Peyer's patch (tissue), 4 donors: ENCODE measurements around the gene SPATA16. TPM values are rescaled to one million over a fixed set of nuclear protein-coding genes. Genes with fewer than 3 reads are reported as not detected.

Source experiments
- DNase-seq, 3 donors: peaks; one replicate each; pipeline ENCODE4 v3.0.0-alpha.2; 2017 to 2019
- H3K27ac ChIP-seq, 4 donors: fragments of 200-600 bp; sonication (generic); one replicate each; pipeline ENCODE4 v1.5.1; 2016 to 2019
- H3K27me3 ChIP-seq, 2 donors: fragments of 200-600 bp; sonication (generic); one replicate each; pipeline ENCODE4 v1.5.1; 2019
- H3K36me3 ChIP-seq, 3 donors: fragments of 200-600 bp; sonication (generic); one replicate each; pipeline ENCODE4 v1.5.1; 2016 to 2019
- H3K4me1 ChIP-seq, 4 donors: fragments of 200-600 bp; sonication (generic); one replicate each; pipeline ENCODE4 v1.5.1; 2016 to 2019
- H3K4me3 ChIP-seq, 4 donors: fragments of 200-600 bp; sonication (generic); 1 replicate in 3 of 4; 2 replicates in 1 of 4; pipeline ENCODE4 v1.5.1; 2016 to 2019; ENCODE audit warnings: mild to moderate bottlenecking in 1 of 4
- H3K9me3 ChIP-seq, 4 donors: fragments of 200-600 bp; sonication (generic); one replicate each; pipeline ENCODE4 v1.5.1; 2016 to 2019; ENCODE audit warnings: mild to moderate bottlenecking in 1 of 4
- POLR2A ChIP-seq, 2 donors: fragments of 450-650 bp; IDR thresholded peaks; one replicate each; pipeline ENCODE4 v1.5.1; 2017; ENCODE audit warnings: antibody characterized with exemption in 2 of 2, mild to moderate bottlenecking in 2 of 2, moderate library complexity in 2 of 2
- total RNA-seq, 4 donors: library from RNA; depleted of rRNA; stranded (reverse); fragments of >200 nt; gene quantifications; one replicate each; pipeline ENCODE4 v1.1.0, GENCODE V29; 2016
- TF ChIP-seq, protein P1 (sequence below), 6 experiments: fragments of 450-650 bp in 4 of 6; fragments of 200-600 bp in 2 of 6; sonication (generic) in 1 of 6; IDR thresholded peaks; one replicate each; pipeline ENCODE4 v1.5.1; 2017 to 2019; ENCODE audit warnings: antibody characterized with exemption in 6 of 6, mild to moderate bottlenecking in 3 of 6, moderate library complexity in 1 of 6

SPATA16 gene
- total RNA-seq, 4 donors from 2014 or later, result not detected

DNA sequence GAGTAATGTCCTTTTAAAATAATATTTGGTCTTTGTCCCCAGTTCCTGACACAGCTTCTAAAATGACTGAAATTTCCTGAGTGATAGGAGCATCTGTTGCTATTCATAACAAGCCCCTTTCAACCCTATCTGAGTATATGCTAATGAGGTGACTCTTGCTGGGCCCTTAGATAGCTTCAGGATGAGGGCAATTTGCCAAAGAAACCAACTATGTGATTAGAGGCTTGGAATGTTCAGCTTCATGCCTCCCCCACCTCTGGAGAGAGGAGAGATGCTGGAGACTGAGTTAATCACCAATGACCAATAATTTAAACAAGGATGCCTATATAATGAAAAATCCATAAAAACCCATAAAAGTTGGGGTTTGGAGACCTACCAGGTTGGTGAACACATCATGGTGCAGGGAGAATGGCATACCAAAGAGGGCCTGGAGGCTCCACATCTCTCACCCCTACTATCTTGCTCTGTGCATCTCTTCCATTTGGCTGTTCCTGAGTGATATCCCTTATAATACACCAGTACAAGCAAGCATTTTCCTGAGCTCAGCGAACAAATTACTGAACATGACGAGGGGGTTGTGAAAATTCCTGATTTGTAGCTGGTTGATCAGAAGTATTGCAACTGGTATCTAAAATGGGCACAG, 201.3 kb downstream of the SPATA16 start:
- Histone ChIP-seq H3K9me3 (no peaks in the 10 kb centered on the region), H3K36me3 (no peaks in the 10 kb centered on the region), H3K27ac (no peak overlapping the region), H3K4me1 (no peaks in the 10 kb centered on the region), H3K27me3 (no peaks in the 10 kb centered on the region), H3K4me3 (no peak overlapping the region)
- no peak for TF ChIP-seq POLR2A (IDR thresholded peaks at IDR 0.05)
- TF ChIP-seq, protein P1, sequence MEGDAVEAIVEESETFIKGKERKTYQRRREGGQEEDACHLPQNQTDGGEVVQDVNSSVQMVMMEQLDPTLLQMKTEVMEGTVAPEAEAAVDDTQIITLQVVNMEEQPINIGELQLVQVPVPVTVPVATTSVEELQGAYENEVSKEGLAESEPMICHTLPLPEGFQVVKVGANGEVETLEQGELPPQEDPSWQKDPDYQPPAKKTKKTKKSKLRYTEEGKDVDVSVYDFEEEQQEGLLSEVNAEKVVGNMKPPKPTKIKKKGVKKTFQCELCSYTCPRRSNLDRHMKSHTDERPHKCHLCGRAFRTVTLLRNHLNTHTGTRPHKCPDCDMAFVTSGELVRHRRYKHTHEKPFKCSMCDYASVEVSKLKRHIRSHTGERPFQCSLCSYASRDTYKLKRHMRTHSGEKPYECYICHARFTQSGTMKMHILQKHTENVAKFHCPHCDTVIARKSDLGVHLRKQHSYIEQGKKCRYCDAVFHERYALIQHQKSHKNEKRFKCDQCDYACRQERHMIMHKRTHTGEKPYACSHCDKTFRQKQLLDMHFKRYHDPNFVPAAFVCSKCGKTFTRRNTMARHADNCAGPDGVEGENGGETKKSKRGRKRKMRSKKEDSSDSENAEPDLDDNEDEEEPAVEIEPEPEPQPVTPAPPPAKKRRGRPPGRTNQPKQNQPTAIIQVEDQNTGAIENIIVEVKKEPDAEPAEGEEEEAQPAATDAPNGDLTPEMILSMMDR (IDR thresholded peaks at IDR 0.05), result no peak
- no peak for DNase-seq

DNA sequence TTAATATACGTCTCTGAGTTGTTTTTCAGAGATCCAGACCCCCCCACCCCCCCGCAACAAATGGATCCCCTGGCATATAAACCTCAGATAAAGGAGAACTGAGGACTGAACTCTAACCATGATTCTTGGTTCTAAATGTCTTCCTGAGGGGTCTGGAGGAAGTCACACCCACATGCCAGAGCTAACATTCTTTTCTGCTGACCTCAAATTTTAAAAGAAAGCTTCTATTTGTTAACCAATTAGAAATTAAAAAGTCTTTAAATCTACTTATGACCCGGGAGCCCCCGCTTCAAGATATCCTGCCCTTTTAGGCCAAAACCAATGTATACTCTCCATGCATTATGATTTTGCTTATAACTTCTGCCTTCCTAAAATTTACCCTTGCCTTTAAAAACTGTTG, 202.2 kb downstream of the SPATA16 start:
- Histone ChIP-seq H3K4me1 (no peaks in the 10 kb centered on the region), H3K27ac (no peak overlapping the region), H3K27me3 (no peaks in the 10 kb centered on the region), H3K36me3 (no peaks in the 10 kb centered on the region), H3K4me3 (no peak overlapping the region), H3K9me3 (no peaks in the 10 kb centered on the region)
- DNase-seq, result no peak
- TF ChIP-seq POLR2A (IDR thresholded peaks at IDR 0.05), result no peak
- TF ChIP-seq, protein P1 (IDR thresholded peaks at IDR 0.05), result no peak

DNA sequence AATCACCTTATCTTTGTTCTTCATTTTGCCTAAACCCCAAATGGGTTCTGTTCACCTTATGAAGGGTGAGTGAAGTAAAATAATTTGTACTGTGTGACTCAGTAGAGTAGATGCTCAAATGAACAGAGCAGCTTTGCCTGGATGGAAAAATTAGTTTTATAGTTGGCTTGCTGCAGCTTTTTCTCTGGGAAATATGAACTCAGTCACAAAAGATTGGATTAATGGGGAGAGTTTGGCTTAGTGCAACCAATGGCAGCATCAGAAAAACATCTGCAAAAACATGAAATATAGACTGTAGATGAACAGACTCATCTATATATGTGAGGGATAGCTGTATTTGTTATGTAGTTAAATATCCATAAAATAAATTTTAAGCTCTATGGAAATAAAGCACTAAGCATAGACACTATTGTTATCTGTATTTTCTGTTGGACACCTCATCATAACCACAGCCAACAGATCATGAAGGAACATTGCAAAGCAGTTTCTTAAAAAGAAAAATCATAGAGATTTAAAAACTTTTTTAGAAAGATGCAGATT, 209.2 kb downstream of the SPATA16 start:
- H3K27ac ChIP-seq, result no peak overlapping the region
- DNase-seq, result no peak
- H3K27me3 ChIP-seq, result no peaks in the 10 kb centered on the region
- H3K4me3 ChIP-seq, result no peak overlapping the region
- H3K9me3 ChIP-seq, result no peaks in the 10 kb centered on the region
- H3K4me1 ChIP-seq, result no peaks in the 10 kb centered on the region
- no peaks in the 10 kb centered on the region for H3K36me3 ChIP-seq
- TF ChIP-seq, protein P1 (IDR thresholded peaks at IDR 0.05), result no peak
- no peak for TF ChIP-seq POLR2A (IDR thresholded peaks at IDR 0.05)

DNA sequence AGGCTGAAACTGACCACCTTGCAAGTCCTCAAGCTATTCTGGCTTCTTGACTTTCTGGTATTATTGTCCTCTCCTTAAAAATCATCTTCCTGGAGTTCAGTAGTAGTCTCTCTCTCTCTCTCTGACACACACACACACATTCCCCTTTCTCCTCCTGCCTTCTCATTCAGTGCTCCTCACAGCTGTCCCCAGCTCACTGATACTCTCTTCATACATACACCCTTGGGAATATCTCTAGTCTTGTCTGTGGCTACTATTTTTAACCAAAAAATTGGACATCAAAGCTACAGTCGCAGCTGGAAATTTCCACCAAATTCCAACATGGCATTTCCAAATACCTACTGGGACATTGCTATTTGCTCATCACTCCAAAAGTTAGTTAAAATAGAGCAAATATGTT, 211.6 kb downstream of the SPATA16 start:
- TF ChIP-seq, protein P1 (IDR thresholded peaks at IDR 0.05), result no peak
- no peak for TF ChIP-seq POLR2A (IDR thresholded peaks at IDR 0.05)
- H3K4me1 ChIP-seq, result no peaks in the 10 kb centered on the region
- no peaks in the 10 kb centered on the region for H3K27me3 ChIP-seq
- H3K4me3 ChIP-seq, result no peak overlapping the region
- no peak overlapping the region for H3K27ac ChIP-seq
- no peaks in the 10 kb centered on the region for H3K36me3 ChIP-seq
- H3K9me3 ChIP-seq, result no peaks in the 10 kb centered on the region
- DNase-seq, result no peak

DNA sequence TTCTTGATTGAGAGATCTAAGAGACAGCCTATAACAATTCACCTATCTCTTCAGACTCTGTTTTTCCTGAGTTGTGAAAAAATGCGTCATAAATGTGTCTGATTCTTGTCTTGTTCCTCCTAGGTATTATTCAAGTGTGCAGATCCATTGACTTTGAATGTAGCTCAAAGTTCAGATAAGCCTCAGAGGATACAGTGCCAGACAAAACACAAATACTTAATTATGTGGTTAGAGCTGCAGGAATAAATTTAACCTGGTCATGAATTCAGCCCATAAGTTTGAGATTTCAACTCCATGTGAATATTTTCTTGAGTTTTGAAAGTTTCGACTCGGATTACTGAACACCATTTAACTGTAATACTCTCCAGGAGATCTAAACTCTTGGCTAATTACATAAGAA, 216.5 kb downstream of the SPATA16 start:
- DNase-seq, result no peak
- no peaks in the 10 kb centered on the region for H3K27me3 ChIP-seq
- no peaks in the 10 kb centered on the region for H3K4me1 ChIP-seq
- TF ChIP-seq POLR2A (IDR thresholded peaks at IDR 0.05), result no peak
- TF ChIP-seq, protein P1 (IDR thresholded peaks at IDR 0.05), result no peak
- no peaks in the 10 kb centered on the region for H3K36me3 ChIP-seq
- H3K4me3 ChIP-seq, result no peak overlapping the region
- H3K9me3 ChIP-seq, result no peaks in the 10 kb centered on the region
- H3K27ac ChIP-seq, result no peak overlapping the region
